AG04449 (cell line): Measurements from ENCODE around the gene UBL4A.
A peak's percentile ranks its signal among the peaks of the same experiment; 100 is the strongest.

Source experiments
- CTCF ChIA-PET: fragments of 350-600 bp; formaldehyde crosslinking; extraction: SDS; loops from one replicate; lab custom pipeline; 2021; ENCODE audit warnings: antibody characterized with exemption; lab: Yijun Ruan, JAX
- POLR2A ChIA-PET: fragments of 400-600, 350-600 bp; formaldehyde crosslinking; extraction: SDS; loops from one replicate; lab custom pipeline; 2020; ENCODE audit warnings: antibody characterized with exemption, inconsistent platforms; lab: Yijun Ruan, JAX
- DNase-seq: peaks from one replicate; pipeline ENCODE4 v3.0.0-alpha.2; 2010; ENCODE audit warnings: low read depth, low spot score
- H3K4me3 ChIP-seq: 2 replicates; pipeline ENCODE4 v1.5.1; 2011; ENCODE audit warnings: low read depth, mild to moderate bottlenecking, control low read depth, low read length
- CTCF ChIP-seq: IDR thresholded peaks from one replicate; pipeline ENCODE4 v1.5.1; 2011; ENCODE audit warnings: mild to moderate bottlenecking, moderate library complexity, low read length, control low read depth, inconsistent platforms; ENCODE audit not compliant: insufficient read depth; ENCODE audit errors: missing control alignments

UBL4A gene

GRCh38 chrX:154530286-154530685 is 43.9 kb upstream of the UBL4A start:
- POLR2A ChIA-PET, result no interaction called here

GRCh38 chrX:154529206-154529612 is 42.8 kb upstream of the UBL4A start:
- ChIA-PET POLR2A (interaction anchor here (0.6 kb wide), 1 partner anchor 994 kb away, joined by 3 read pairs; no protein-coding TSS in a partner anchor), CTCF (interaction anchor here (2.1 kb wide), 1 partner anchor 130 kb away, joined by 7 read pairs; the partner anchor contains the start of gene RPL10)
- no peak for TF ChIP-seq CTCF
- DNase-seq, result no peak
- no peak overlapping the region for H3K4me3 ChIP-seq

More at GRCh38 chrX:154530286-154530685, 43.9 kb upstream of the UBL4A start:
- H3K4me3 ChIP-seq, result no peak overlapping the region
- no peak for TF ChIP-seq CTCF
- CTCF ChIA-PET, result interaction anchor here (2.1 kb wide), 1 partner anchor 131 kb away, joined by 7 read pairs; the partner anchor contains the start of gene RPL10
- no peak for DNase-seq

- CTCF ChIA-PET, result interaction anchor here (0.7 to 1.8 kb wide), 23 partner anchors 10 to 220 kb away, joined by 3 to 20 read pairs (median 4); partner anchors contain the start of genes FAM3A, SLC10A3 and TAFAZZIN
- DNase-seq, result no peak
- TF ChIP-seq CTCF, result peak; percentile 60
- peak overlapping the region; percentile 33 for H3K4me3 ChIP-seq
- POLR2A ChIA-PET, result interaction anchor here (0.8 to 1.3 kb wide), 4 partner anchors 12 to 156 kb away, joined by 3 to 8 read pairs (median 3); partner anchors contain the start of gene RPL10
Measured at GRCh38 chrX:154526901-154527675, 40.7 kb upstream of the UBL4A start.

- ChIA-PET CTCF (interaction anchor here (0.8 to 1.8 kb wide), 6 partner anchors 8 to 43 kb away, joined by 3 to 11 read pairs (median 4); no protein-coding TSS in a partner anchor), POLR2A (interaction anchor here (0.7 kb wide), 1 partner anchor 9 kb away, joined by 5 read pairs; the partner anchor contains the start of gene FAM3A)
- no peak for TF ChIP-seq CTCF
- no peak for DNase-seq
- no peak overlapping the region for H3K4me3 ChIP-seq
Measured at GRCh38 chrX:154525606-154526490, 39.4 kb upstream of the UBL4A start.

- H3K4me3 ChIP-seq, result no peak overlapping the region
- no peak for DNase-seq
- ChIA-PET CTCF (no interaction called here), POLR2A (interaction anchor here (0.6 kb wide), 1 partner anchor 41 kb away, joined by 3 read pairs; no protein-coding TSS in a partner anchor)
- TF ChIP-seq CTCF, result no peak
Measured at GRCh38 chrX:154519389-154519788, 33.0 kb upstream of the UBL4A start.
